Stromal cell of bone marrow (primary cell): ENCODE data around the gene SLCO3A1.

Experiments used
- DNase-seq: peaks from one replicate; pipeline ENCODE4 v3.0.0-alpha.2; 2012; ENCODE audit warnings: low read depth

Gene SLCO3A1

DNA sequence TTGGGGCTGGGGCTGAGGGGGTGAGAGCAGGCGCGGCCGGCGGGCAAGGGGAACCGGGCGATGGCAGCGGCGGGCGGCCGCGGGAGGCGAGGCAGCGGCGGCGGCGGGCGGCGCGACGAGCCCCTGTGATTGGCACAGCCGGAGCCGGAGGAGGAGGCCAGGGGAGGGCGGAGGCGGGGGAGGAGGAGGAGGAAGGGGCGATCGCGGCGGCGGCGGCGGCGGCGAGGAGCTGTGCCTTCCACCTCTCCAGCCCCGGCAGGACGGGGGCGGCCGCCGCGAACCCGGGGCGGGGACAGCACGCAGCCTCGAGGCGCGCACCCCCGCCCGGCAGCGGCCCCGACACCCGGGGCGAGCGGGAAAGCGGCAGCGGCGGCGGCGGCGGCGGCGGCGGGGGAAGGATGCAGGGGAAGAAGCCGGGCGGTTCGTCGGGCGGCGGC lies at the start of gene SLCO3A1:
Gene SLCO3A1 (plus strand): TSS at position 198 of the 437 bp plus-strand sequence.
- peak; percentile 46 for DNase-seq

GRCh38 chr15:91807122-91807521 lies 46.4 kb upstream of the SLCO3A1 start:
- DNase-seq: no peak

GRCh38 chr15:91813924-91814323 lies 39.6 kb upstream of the SLCO3A1 start:
- DNase-seq: no peak

- DNase-seq: no peak
These were observed 36.6 kb upstream of the SLCO3A1 start for GRCh38 chr15:91816942-91817341.

GRCh38 chr15:91821458-91821857 lies 32.0 kb upstream of the SLCO3A1 start:
- no peak for DNase-seq

- no peak for DNase-seq
These were observed 29.3 kb upstream of the SLCO3A1 start for GRCh38 chr15:91824256-91824655.

DNA sequence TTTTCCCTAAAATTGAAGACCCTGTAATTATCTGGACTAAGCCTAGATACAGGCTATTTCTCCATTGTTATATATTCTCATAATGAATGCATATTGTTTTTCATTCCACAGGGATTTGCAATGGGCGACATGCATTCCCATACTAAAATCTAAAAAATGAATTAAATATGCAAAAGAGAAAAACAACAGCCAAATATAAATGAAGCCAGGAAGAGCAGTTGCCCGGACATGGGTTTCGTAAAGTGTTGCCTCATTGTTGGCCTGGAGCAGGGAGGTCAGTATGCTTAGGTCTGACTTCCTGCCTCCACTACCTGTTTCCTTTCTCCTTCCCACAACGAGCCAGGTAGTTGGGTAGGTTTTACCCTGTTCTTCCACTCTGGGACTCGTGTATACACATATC lies 27.1 kb upstream of the SLCO3A1 start:
- no peak for DNase-seq

- no peak for DNase-seq
These were observed 20.5 kb upstream of the SLCO3A1 start for GRCh38 chr15:91833056-91833455.

GRCh38 chr15:91839867-91840266 lies 13.6 kb upstream of the SLCO3A1 start:
- DNase-seq: no peak

GRCh38 chr15:91841861-91842260 lies 11.6 kb upstream of the SLCO3A1 start:
- DNase-seq: no peak

DNA sequence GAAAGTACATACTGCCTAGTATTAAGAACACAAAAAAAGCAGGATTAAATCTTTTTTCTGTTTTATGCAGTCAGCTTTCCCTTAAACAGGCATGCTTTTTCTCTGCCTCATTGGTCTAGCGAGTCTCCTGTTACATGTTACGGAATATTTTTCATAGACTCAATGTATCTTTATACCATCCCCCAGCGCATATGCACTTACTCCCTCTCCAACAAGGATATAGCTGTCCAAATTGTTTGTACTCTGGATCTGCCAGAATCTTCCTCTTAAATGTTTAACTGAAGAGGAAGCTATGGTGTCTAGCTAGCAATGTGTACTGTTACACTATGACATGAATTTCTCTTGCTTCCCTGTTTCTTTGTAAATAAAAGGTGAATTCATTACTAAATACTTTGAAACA lies 9.2 kb upstream of the SLCO3A1 start:
- DNase-seq: no peak

GRCh38 chr15:91844928-91845327 lies 8.6 kb upstream of the SLCO3A1 start:
- no peak for DNase-seq

DNA sequence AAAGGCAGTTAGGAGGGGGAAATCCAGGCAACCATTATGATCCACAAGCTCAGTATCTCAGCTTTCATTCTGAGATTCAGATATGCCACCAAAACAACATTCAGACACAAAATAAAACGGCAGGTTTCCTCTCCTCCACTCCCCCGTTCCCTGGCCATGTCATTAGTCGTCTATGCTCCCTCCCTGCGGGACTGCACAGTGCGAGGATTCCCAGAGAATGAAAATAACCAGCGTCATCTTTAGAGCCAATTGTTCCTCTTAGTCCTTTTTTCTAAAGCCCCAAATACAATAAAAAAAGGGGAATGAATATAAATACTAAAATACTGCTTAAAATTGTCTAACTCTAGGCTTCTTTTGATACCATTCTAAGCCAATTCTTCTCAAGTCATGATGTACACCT lies 7.8 kb upstream of the SLCO3A1 start:
- DNase-seq: no peak

- no peak for DNase-seq
These were observed 4.3 kb upstream of the SLCO3A1 start for GRCh38 chr15:91849180-91849579.

- DNase-seq: peak; percentile 59
These were observed 3.8 kb upstream of the SLCO3A1 start for GRCh38 chr15:91849749-91850161.

- DNase-seq: peak; percentile 41
These were observed 582 bp upstream of the SLCO3A1 start for GRCh38 chr15:91852741-91853510.

DNA sequence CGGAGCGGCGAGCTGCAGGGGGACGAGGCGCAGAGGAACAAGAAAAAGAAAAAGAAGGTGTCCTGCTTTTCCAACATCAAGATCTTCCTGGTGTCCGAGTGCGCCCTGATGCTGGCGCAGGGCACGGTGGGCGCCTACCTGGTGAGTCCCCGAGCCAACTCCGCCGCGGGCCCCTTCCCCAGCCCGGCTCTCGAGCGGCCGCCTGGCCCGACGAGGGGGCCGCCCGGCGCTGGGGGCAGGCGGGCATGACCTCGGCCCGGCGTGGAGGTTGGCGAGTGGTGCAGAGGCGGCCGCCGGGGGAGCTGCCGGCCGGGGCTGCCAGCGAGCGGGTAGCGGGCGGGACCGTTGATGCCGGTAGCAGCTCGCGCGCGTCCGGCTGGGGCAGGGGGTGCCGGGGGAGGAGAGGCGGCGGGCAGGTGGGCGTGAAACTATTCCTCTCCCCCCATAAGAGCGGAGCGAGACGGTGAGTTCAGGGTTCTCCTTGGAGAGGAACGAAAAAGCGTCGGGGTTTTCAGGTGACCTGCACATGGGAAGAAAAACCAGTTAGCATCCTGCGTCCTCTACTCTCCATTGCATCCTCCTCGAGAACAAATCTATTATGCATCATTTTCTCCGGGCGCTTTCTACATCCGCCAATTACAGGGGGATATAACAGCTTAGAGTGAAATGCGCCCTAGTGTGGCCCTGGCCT lies 585 bp downstream of the SLCO3A1 start:
- no peak for DNase-seq

DNA sequence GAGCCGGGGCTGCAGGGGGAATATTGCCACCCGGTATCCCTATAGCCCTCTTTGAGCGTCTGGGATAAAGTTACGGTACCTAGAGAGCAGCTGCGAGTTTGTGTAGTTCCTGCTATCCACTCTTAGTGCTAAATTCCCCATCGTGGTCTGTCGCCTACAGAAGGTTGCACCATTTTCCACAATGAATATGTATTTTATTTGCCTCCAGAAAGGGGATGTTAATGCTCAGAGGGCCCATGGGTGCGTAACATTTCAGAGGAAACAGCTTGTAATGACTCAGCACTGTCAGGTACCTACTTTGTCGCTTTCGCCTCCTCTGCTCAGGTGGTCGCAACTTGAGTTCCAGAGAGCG lies 1.1 kb downstream of the SLCO3A1 start:
- no peak for DNase-seq

- DNase-seq: no peak
These were observed 1.7 kb downstream of the SLCO3A1 start for GRCh38 chr15:91855241-91855640.

DNA sequence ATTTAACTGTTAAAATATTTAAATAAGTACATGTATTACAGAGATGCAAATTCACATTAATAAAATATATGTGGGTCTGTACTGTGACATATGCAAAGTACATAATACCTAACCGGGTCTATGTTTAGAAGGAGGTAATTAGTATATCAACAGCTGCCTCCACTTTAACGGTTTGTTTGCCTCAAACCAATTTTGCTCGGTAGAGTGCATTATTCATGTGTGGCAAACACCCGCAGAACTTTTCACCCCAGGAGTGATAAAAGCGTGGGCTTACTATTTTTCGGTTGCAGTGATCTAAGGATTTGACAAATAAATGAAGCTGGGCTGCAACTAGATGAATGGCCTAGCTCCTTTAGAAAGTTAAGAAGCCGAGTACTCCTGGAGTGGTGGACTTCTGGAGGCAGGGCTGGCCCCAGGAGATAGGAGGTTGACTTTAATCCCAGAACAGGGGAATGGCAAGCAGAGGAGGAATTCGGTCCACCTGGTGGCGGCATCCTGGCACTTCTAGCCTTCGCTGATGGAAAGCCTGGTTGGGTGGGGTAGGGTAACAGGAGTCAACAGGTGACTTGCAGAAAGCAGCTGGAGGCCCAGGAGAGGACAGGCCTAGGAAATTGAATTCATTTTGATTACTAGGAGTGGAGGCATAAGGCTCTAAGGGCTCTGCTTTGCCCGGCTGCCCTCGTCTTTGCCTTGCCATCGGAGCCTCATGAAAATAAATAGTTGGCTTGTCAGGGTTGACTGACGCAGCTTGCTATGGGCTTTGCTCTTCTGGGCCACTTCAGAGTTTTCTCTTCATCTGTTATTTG lies 2.4 kb downstream of the SLCO3A1 start:
- DNase-seq: no peak

GRCh38 chr15:91857224-91857585 lies 3.7 kb downstream of the SLCO3A1 start:
- no peak for DNase-seq

DNA sequence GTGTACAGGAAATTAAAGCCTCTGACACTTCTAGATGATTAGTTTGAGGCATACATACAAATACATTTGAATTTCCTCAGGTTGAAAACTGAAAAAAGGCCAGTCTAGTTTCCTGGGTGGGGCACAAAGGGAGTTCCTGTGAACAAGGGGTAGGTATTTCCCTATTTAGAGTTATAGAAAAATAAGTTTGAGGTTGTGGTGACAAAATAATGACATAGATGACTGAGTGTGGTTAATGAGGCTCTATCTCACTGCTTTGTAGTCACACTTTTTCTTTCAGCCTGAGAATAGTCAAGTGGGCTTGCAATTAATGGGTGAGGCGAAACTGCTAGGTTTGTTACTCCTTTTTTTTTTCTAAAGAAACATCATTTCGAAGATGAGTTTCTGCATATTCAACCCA lies 4.3 kb downstream of the SLCO3A1 start:
- DNase-seq: no peak

- DNase-seq: no peak
These were observed 7.0 kb downstream of the SLCO3A1 start for GRCh38 chr15:91860498-91860897.
